NCI-H2196 (cell line): Measurements from ENCODE around the gene TRABD.
"Not testable (repeated sequence)": the region's sequence is repeated elsewhere in the genome, so short reads cannot be mapped to it uniquely, and the experiment has no call there.

Source experiments
- DNase-seq: peaks from one replicate; lab custom pipeline; 2025; ENCODE audit not compliant: unreplicated experiment; lab: John Stamatoyannopoulos, UW

The TRABD gene

DNA sequence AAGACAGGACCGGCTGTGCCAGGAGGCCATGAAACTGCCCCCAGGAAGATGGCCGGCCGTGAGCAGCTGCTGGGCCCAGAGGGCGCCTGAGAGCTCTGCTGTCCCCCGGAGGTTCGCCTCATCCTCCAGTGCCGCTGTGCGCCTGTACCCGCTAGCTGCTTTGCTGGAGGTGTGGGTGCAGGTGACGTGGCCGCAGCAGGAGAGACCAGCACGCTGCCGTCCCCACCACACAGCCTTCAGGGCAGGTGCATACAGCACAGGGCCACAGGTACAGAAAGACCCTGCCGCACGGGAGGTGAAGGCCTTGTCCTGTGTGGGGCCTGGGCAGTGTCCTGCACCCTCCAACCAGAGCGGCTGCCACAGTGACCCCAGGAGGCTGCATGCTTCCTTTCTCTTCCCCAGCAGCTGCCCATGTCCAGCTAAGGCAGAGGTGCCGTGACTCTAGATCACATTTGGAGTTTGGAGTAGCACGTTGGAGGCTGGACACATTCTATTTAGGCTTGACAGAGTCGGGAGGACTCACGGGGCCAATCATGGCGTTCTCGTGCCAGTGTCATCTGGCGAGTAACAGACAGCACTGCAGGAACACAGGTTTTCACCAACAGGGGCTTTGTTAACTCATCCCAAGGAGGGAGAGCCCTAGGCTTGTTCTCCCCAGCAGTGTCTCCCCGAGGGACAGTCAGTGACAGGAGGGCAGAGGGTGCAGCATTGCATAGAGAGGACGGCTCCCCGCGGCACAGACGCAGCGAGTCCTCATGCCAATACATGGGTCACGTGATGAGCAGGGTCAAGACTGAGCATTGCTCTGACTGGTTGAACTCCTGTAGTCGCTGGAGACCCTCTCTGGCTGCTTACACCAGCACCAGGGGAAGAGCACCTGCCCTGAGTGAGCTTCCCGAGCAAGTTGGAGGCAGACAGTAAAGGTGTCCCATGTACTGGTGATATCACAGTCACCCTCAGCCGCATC lies 33.9 kb upstream of the TRABD start:
- no peak for DNase-seq

DNA sequence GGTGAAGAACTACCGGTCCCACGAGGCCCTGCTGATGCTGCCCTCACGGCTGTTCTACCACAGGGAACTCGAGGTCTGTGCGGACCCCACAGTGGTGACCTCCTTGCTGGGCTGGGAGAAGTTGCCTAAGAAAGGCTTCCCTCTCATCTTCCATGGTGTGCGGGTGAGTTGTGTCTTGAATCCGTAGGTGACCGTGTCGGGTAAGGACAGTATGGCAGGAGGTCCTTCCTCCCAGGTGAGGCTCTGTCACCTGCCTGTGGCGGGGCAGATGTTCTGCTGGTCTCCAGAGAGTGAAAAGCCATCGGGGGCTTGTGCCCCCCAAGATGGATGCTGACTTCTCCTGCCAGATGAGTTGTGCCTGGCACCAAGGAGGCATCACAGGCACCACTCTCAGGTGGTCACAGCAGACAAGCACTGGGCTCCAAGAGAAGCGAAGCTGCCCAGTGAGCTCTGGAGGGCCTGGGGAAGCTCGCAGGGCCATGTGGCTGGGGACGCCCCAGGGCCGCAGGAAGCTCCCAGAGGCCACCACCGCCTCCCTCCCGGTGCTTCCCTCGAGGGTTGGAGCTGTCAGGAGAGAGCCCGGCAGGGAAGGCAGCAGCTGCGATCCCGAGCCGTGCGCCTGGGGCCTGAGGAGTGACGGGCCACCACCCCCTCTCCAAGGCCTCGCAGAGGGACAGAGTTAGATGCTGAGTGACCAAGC lies 32.5 kb upstream of the TRABD start:
- DNase-seq = no peak

DNA sequence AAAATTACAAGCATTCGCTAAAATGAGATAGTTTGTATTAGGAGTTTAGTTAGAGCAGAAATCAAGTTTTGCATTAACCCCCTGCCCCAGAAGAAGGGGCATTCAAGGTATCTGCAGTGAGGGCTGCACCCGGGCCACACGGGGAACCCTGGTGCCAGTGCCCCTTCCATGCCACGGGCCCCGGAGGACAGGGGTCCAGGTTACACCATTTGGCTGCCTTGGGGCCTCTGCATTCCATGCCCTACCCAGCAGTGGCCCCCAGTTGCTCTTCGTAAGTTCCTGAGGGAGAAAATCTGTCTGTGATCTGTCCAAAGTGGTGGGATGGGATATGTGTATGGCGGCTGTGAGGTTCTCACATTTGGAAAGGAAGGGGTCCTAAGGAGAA lies 32.0 kb upstream of the TRABD start:
- DNase-seq = no peak

DNA sequence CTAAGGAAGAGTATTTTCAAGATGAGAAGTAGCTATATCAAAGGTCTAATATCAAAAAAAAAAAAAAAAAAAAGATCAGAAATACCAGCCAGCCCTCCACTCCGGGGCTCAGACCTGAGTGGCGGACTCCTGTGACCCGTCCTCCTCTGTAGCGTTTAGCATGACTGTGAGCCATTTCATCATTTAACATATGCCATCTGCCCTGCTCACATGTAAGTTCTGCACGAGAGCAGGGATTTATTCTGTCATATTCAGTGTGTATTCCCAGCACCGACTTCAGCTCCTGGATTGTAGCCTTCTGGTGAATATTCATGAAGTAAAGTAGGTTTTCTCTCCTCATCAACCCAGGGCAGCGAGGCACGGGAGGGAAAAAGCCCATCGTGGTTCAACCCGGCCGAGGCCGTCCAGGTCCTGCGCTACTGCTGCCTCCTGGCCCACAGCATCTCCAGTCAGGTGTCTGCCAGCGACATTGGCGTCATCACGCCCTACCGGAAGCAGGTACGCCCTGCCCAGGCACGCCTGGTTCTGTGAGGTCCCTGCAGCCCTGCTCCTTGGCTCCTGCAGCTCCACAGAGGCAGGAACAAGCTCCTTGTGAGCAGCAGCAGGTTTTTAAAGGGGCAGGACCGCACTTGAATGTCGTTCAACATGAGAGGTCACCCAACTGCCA lies 27.9 kb upstream of the TRABD start:
- DNase-seq = no peak

DNA sequence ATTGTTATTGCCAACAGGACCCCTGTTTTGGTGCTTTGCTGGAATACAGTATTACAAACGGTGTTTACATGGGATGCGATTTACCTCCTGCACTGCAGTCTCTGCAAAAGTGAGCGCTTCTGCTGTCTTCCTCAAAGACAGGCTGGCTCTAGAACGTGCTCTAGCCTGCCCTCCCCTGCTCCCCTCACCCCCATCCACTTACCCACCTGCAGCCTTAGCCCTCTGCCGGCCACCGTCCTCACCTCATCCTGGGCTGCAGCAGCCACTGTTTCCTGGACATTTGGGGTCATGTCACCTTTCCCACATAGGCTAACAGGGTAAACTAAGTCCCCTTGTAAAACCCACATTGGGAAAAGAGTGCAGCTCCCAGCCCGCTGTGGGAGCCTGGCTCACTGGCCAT lies 24.8 kb upstream of the TRABD start:
- no peak for DNase-seq

DNA sequence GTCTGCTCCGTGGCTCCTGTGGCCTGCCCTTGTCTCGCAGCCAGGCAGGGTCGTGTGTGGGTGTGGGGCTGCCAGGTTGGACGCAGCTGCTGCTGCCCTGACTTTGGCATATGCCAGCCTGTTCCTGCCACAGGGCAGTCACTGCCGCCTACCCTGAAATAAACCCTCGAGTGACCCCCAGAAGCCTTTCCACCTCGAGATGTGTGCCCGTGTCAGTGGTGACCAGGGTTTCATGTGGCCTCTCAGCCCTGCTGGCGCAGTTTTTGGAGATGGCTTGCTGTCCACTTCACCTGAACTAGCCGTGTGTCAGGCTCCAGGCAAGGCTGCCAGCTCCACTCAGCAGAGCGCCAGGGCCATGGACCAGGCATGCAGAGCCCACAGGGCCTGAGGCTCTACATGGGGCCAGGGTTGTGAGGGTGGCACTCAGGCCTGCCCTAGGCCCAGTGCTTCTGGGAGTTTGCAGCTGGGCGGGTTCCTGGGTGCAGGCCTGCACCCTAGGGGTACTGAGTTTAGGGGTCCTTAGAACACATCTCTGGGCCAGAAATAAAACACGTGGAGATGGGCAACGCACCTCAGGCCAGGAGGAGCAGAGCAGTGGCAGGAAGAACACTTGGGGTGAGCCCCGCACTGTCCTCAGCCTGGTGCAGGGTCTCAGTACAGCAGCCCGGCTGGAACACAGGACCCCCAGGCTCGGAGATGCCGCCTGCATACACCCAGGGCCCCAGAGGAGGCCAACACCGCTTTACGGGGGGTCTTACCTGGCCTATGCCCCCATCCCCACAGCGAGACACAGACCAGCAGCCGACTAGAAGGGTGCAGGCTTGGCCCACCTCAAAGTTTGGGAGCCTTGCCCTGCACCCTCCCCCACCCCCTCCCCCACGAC lies 24.0 kb upstream of the TRABD start:
- DNase-seq = no peak

DNA sequence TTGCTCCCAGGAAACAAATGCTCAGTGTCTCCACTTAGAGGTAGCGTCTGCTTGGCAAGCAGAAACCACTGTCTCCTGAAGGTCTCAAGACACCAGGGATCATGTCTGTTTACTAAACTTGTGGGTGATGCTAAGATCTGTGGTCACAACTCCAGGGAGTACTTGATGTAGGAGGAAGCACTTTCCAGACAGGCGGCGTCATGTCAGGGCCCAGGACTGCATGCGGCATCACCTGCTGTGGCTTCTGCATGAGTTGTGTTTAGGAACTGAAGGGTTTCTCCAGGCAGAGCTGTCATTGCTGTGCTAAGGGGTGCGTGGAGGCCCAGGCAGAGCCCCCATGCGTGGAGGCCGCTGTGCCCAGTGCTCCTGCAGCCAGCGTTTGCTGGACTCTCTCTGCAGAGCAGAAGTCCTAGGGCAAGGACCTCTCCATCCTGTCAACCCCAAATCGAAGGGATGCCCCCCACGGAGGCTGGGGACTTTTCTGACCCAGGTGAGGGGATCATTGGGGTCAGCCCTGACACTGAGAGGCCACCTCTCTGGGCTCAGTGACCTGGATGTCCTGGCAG lies 23.2 kb upstream of the TRABD start:
- no peak for DNase-seq

DNA sequence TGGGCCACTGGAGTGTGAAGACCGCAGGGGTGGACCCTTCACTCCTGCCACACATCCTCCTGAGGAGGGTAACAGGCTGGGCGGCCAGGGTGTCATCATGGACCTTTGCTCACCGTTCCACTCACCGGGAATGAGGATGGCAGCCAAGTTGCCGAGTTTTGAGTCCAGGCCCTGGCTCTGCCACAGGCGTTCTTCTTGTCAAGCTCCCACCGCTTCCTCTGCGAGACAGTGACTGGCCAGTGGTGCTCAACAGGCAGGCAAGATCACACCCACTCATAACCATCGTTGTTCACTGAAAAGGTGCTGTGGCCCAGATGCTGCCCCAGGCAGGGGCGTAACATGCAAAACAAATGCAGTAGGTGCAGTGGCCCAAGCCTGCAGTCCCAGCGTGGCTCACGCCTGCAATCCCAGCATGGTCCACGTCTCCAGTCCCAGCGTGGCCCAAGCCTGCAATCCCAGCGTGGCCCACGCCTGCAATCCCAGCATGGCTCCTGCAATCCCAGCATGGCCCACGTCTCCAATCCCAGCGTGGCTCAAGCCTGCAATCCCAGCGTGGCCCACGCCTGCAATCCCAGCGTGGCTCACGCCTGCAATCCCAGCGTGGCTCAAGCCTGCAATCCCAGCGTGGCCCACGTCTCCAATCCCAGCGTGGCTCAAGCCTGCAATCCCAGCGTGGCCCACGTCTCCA lies 20.1 kb upstream of the TRABD start:
- DNase-seq = no peak

DNA sequence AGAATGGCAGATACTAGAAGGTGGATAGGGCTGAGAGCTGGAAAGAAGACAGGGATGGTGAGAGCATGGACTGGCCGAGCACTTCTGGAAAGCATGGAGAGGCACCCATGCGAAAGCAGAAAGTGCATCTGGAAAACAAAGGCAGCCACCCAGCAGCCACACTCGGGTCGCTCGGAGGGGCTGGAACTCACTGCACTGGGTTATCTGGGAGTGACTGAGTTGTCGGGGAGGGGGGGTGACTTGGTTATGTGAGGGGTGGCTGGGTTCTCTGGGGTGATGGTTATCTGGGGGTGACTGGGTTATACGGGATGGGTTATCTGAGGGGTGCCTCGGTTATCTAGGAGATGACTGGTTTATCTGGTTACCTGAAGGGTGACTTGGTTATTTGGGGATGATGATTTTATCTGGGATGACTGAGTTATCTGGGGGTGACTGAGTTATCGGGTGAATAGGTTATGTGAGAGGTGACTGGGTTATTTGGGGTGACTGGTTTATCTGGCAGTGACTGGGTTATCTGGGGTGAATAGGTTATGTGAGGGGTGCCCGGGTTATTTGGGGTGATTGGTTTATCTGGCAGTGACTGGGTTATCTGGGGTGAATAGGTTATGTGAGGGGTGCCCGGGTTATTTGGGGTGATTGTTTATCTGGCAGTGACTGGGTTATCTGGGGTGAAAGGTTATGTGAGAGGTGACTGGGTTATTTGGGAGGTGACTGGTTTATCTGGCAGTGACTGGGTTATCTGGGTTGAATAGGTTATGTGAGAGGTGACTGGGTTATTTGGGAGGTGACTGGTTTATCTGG lies 17.8 kb upstream of the TRABD start:
- DNase-seq = no peak

DNA sequence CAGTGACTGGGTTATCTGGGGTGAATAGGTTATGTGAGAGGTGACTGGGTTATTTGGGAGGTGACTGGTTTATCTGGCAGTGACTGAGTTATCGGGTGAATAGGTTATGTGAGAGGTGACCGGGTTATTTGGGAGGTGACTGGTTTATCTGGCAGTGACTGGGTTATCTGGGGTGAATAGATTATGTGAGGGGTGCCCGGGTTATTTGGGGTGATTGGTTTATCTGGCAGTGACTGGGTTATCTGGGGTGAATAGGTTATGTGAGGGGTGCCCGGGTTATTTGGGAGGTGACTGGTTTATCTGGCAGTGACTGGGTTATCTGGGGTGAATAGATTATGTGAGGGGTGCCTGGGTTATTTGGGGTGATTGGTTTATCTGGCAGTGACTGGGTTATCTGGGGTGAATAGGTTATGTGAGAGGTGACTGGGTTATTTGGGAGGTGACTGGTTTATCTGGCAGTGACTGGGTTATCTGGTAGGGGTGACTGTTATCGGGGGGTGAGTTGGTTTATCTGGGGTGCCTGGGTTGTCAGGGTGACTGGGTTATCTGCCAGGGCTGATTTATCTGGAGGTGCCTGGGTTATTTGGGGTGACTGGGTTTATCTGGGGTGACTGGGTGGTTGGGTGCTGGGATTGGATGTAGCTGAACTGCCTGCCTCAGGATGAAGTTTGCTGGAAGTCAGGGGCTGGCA lies 17.1 kb upstream of the TRABD start:
- not testable (repeated sequence) for DNase-seq

DNA sequence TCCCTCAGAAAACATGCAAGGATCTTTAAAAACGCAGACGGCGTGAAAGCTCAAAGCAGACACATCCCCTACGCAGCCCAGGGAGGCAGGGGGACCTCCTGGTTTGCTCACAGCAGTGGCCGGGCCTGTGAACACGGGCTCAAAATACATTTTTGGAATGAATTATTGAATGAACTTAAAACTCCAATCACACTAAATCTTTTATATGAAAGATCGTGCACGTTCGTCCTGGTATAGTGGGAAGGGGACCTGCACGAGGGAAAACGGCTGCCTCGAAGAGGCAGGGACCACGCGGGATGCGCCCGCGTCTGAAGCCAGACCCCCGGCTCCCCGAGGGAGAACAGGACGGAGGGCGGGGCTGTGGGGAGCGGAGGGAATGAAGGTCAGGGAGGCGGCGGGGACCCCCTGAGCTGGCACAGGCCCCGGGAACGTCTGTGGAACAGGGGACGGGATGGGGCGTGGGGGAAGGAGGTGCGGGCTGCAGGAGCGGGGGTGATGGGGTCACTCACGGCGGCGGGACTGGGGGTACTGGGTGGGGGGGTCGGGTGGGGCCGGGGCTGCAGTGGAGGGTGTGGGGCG lies 16.4 kb upstream of the TRABD start:
- no peak for DNase-seq

DNA sequence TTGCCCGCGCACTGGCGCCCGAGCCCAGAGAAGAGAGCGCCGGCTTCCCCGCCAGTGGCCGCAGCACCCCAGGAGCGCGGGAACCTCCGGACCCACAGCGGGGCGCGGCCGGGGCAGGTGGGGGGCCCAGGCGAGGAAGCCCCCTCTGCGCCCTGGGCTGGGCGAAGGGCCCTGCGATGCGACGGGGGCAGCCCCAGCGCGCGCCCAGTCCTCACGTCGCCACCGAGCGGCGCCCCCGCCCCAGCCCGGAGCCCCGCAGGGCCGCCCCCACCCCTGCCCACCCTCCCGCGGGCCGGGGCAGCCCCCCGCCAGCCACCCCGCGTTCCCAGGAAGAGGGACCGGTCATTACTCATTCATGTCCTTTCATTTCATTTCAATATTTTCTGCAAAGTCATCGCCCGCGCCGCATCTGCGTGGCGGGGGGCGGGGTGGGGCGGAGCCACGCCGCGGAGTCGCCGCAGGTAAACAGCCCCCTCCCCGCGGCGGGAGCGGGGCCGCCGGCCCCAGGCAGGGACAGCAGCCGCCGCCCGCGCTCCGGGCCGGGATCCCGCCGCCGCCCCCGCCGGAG lies 15.9 kb upstream of the TRABD start:
- DNase-seq = no peak

DNA sequence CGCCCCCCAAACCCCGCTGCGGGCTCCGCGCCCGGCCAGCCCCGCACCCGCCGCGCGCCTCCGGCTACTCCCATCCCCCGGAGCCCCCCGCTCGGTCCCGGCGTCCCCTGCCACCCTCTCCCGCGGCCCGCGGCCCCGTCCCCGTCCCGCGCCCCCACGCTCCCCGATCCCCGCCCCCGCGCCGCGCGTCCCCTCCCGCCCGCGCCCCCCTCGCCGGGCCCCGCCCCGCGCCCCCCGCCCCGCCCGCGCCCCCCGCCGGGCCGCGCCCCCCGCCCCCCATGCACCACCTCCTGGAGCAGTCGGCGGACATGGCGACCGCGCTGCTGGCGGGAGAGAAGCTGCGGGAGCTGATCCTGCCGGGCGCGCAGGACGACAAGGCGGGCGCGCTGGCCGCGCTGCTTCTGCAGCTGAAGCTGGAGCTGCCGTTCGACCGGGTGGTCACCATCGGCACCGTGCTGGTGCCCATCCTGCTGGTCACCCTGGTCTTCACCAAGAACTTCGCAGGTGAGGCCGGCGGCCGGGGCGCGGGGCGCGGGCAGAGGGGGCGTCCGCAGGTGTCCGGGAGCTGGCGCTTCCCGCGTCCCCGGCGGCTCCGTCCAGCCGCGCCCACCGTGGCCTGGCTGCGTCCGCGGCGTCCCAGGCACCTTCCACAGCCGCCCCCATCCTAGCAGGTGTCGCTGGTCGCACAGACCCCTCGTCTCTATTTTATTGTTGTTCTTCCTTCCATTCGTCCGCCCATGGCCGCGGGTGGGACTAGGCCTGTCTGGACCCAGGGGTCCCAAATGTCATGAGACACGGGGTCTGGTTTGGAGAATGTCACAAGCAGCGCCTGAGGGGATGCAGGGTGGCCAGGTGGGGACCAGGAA lies 15.0 kb upstream of the TRABD start, which contains the start of gene PANX2:
Gene PANX2 (plus strand): TSS at position 279 of the 866 bp plus-strand sequence. CDS start 0 bp downstream, at position 279.
- no peak for DNase-seq

DNA sequence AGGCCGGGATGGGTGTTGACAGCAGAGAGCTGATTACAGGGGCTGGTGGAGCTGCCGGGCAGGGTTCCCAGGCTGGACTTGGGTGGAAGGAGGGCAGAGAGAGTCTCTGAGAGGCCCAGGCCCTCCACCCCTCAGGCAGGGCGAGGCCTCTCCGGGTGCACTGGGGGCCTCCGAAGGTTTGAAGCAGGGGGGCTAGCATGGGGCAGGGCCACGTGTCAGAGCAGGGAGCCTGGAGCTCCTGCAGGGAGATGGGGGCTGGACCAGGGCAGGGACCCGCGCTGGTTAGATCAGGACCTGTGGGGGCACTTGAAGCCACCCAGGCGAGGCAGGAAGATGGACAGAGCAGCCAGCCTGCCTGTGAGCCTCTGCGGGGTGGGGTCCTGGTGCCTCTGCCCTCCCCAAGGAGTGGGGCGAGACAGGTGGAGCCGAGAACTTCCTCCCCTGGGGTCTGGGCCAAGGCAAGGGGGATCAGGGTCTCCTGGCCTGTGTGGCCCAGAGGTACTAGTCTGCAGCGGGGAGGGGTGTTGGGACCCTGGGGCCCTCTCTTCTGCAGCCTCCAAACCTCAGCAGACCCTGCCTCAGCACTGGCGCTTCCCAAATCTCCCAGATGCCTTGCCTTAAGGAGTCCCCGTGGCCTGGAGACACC lies 14.3 kb upstream of the TRABD start:
- DNase-seq = no peak

DNA sequence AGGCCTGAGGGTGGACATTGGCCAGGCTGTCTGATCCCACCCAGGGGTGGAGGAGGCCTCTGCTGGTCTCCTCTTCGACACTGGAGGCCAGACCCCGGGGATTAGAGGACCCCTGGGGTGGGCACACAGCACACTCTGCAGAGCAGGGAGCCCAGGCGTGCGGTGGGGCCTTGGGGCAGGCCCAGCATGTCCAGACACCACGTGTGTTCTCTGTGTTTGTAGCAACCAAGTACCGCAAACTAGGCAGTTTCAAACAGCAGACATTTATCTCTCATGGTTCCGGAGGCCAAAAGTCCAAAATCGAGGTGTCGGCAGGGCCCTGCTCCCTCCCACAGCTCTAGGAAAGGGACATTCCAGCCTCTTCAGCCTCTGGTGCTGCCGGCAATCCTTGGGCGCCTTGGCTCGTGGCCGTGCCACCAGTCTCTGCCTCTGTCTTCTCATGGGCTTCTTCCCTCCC lies 13.7 kb upstream of the TRABD start:
- DNase-seq = no peak

DNA sequence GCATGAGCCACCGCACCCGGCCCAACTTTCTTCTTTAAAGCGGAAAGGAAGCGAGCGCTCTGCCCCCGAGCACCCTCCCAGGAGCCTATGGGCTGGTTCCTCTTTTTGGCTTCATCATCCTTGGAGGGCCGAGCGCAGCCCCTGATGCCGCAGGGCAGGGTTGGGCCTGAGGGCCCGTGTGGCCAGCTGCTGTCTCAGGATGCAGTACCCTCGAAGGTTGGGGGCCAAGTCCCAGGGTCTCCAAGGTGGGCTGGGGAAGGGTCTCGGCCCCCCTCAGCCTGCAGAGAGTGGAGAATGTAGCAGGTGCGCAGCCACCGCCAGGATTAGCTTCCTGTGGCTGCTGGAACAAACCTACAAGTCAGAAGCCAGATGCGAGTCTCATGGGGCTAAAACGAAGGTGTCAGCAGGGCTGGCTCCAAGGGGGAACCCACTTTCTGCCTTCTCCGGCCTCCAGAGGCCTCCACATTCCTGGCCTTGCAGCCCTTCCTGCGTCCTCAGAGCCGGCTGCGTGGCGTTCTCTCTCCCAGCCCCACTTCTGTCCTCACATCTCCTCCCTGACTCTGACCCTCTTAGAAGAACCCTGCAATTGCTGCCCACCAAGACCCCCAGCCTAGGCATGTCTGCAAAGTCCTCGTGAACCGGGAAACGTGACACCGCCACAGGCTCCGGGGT lies 12.3 kb upstream of the TRABD start:
- DNase-seq = no peak
